ENCODE results near the gene GLTP. TPM values are rescaled to one million over a fixed set of nuclear protein-coding genes. Genes with fewer than 3 reads are reported as not detected.
A peak's percentile ranks its signal among the peaks of the same experiment; 100 is the strongest.

Gene GLTP
- total and polyA plus RNA-seq, 2 of the 13 experiments (the other 11 are each of a cell fraction or from before 2014, with no cell fraction given) = 10.7 to 12.9 TPM

GRCh38 chr12:109878749-109879148 lies 1.6 kb downstream of the GLTP start:
- H2AFZ ChIP-seq (ENCODE audit: low read length) = no peak overlapping the region

DNA sequence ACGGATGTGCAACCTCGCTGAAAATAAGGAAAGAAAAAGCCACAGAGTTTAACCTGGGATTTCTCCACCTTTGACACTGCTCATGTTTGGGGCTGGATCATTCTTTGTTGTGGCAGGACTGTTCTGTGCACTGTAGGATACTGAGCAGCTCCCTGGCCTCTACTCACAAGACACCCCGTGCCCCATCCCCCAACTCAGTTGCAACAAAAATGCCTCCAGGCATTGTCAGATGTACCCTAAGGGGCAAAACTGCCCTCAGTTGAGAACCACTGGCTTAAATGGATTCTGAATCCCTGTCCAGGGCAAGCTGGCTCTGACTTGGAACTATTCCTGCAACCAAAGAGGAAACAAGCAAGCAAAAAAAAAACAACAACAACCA lies 2.1 kb downstream of the GLTP start:
- intact Hi-C loops (cut with micrococcal nuclease; ENCODE audit: unreplicated experiment) = no loop called here
- POLR2A ChIA-PET = interaction anchor here (1.6 to 2.6 kb wide), 2 partner anchors 13 to 14 kb away, joined by 6 to 11 read pairs; no protein-coding TSS in a partner anchor
- in situ Hi-C loops (cut with HindIII; ENCODE audit: extremely low pct_ligation_motif_present, low pct_unique_long_range_greater_than_20kb) = no loop called here
- H3K79me2 ChIP-seq (ENCODE audit: insufficient read depth, low read length) = peaks cover 7% of the 10 kb centered on the region
- no peaks in the 10 kb centered on the region for H4K20me1 ChIP-seq (ENCODE audit: insufficient read depth, low read length)
- no peak overlapping the region for H2AFZ ChIP-seq (ENCODE audit: low read length)
- H3K9ac ChIP-seq (ENCODE audit: insufficient read depth, low read depth, low read length) = no peak overlapping the region
- H3K4me1 ChIP-seq (ENCODE audit: insufficient read depth, low read length) = peaks cover 64% of the 10 kb centered on the region
- BruUV-seq (replicated peaks) = TSS peak; percentile 49
- no peak for ATAC-seq
- WGBS (ENCODE audit: low lambda C conversion rate) = 80% methylated on average over 3 of the region's 3 CpGs
- no peak overlapping the region for H3K4me3 ChIP-seq (replicated peaks in 1 of 3; ENCODE audit: insufficient read depth in 1 of 3, low read depth in 2 of 3, low read length in 3 of 3)
- CTCF ChIA-PET (ENCODE audit: low intra/inter-chr PET ratio, low total read pairs) = no interaction called here
- no peak overlapping the region for H3K27ac ChIP-seq (ENCODE audit: extremely low read length, insufficient read depth, low read length)
- no peaks in the 10 kb centered on the region for H3K9me3 ChIP-seq (ENCODE audit: low read length)
- FAIRE-seq = no peak
- no peak for TF ChIP-seq ZSCAN29 (CRISPR knock-in tag; conservative IDR thresholded peaks at IDR 0.05)
- no peak for TF ChIP-seq POLR2G (IDR thresholded peaks at IDR 0.05; ENCODE audit: low read depth, low read length)
- no peak for TF ChIP-seq ZNF570 (CRISPR knock-in tag; IDR thresholded peaks at IDR 0.05; ENCODE audit: borderline replicate concordance)
- no peak for TF ChIP-seq PHF5A (CRISPR knock-in tag; IDR thresholded peaks at IDR 0.05; ENCODE audit: low read depth, unreplicated experiment)
- TF ChIP-seq ZNF737 (CRISPR knock-in tag; IDR thresholded peaks at IDR 0.05; ENCODE audit: borderline replicate concordance) = no peak
- no peak for TF ChIP-seq KDM4B (CRISPR knock-in tag; IDR thresholded peaks at IDR 0.05)
- TF ChIP-seq SMAD9 (CRISPR knock-in tag; IDR thresholded peaks at IDR 0.05) = no peak
- no peak for TF ChIP-seq MZF1 (CRISPR knock-in tag; IDR thresholded peaks at IDR 0.05; ENCODE audit: borderline replicate concordance)
- no peak for TF ChIP-seq ZNF747 (CRISPR knock-in tag; IDR thresholded peaks at IDR 0.05; ENCODE audit: borderline replicate concordance)
- TF ChIP-seq ZNF891 (CRISPR knock-in tag; IDR thresholded peaks at IDR 0.05) = no peak
- no peak for DNase-seq (ENCODE audit: low spot score)
- no peaks in the 10 kb centered on the region for H3K36me3 ChIP-seq (replicated peaks in 1 of 2; ENCODE audit: control insufficient read depth in 1 of 2, insufficient read depth in 2 of 2, low read length in 2 of 2)
- H3K4me2 ChIP-seq (ENCODE audit: low read depth, low read length) = peak overlapping the region; percentile 36; the same call in 1 of the 2 replicates
- H3K27me3 ChIP-seq (ENCODE audit: control insufficient read depth in 1 of 2, insufficient read depth in 2 of 2, low read length in 2 of 2) = peaks cover 0 to 9% of the 10 kb centered on the region in 2 experiments; a peak in 2 of 5 replicates

More at GRCh38 chr12:109878749-109879148, 1.6 kb downstream of the GLTP start:
- H3K79me2 ChIP-seq (ENCODE audit: insufficient read depth, low read length) = peaks cover 7% of the 10 kb centered on the region
- in situ Hi-C loops (cut with HindIII; ENCODE audit: extremely low pct_ligation_motif_present, low pct_unique_long_range_greater_than_20kb) (no loop called here), intact Hi-C loops (cut with micrococcal nuclease; ENCODE audit: unreplicated experiment) (no loop called here)
- no peak for ATAC-seq
- no peak overlapping the region for H3K27ac ChIP-seq (ENCODE audit: extremely low read length, insufficient read depth, low read length)
- peaks cover 0 to 9% of the 10 kb centered on the region in 2 experiments; a peak in 2 of 5 replicates for H3K27me3 ChIP-seq (ENCODE audit: control insufficient read depth in 1 of 2, insufficient read depth in 2 of 2, low read length in 2 of 2)
- H3K9ac ChIP-seq (ENCODE audit: insufficient read depth, low read depth, low read length) = no peak overlapping the region
- CTCF ChIA-PET (ENCODE audit: low intra/inter-chr PET ratio, low total read pairs) = interaction anchor here (2.3 kb wide), 1 partner anchor 26 kb away, joined by 32 read pairs; no protein-coding TSS in a partner anchor
- TF ChIP-seq ZNF850 (CRISPR knock-in tag; conservative IDR thresholded peaks at IDR 0.05) (no peak), NFKBIZ (CRISPR knock-in tag; IDR thresholded peaks at IDR 0.05) (no peak), ZNF180 (CRISPR knock-in tag; IDR thresholded peaks at IDR 0.05; ENCODE audit: borderline replicate concordance, low read depth) (no peak), BHLHE40 (IDR thresholded peaks at IDR 0.05; ENCODE audit: low read length) (no peak), NRL (CRISPR knock-in tag; IDR thresholded peaks at IDR 0.05; ENCODE audit: borderline replicate concordance) (no peak), ARNT (IDR thresholded peaks at IDR 0.05) (no peak), ZMYM3 (CRISPR knock-in tag; IDR thresholded peaks at IDR 0.05) (0 out of 2 replicates have a peak, but pooled peaks have one; percentile 11), HOXA7 (CRISPR knock-in tag; IDR thresholded peaks at IDR 0.05) (no peak), ZNF629 (CRISPR knock-in tag; conservative IDR thresholded peaks at IDR 0.05) (peak; percentile 72), CREM (IDR thresholded peaks at IDR 0.05) (no peak), CREM (CRISPR knock-in tag; IDR thresholded peaks at IDR 0.05) (no peak), POGZ (CRISPR knock-in tag; IDR thresholded peaks at IDR 0.05) (no peak)
- H3K36me3 ChIP-seq (replicated peaks in 1 of 2; ENCODE audit: control insufficient read depth in 1 of 2, insufficient read depth in 2 of 2, low read length in 2 of 2) = no peaks in the 10 kb centered on the region
- H3K4me3 ChIP-seq (replicated peaks in 1 of 3; ENCODE audit: insufficient read depth in 1 of 3, low read depth in 2 of 3, low read length in 3 of 3) = peak overlapping the region; percentile 70 to 92 (median 80); a peak in 5 of 6 replicates
- no peaks in the 10 kb centered on the region for H4K20me1 ChIP-seq (ENCODE audit: insufficient read depth, low read length)
- H3K4me1 ChIP-seq (ENCODE audit: insufficient read depth, low read length) = peaks cover 64% of the 10 kb centered on the region
- FAIRE-seq = no peak
- DNase-seq (ENCODE audit: low spot score) = no peak
- H3K9me3 ChIP-seq (ENCODE audit: low read length) = no peaks in the 10 kb centered on the region
- POLR2A ChIA-PET = interaction anchor here (1.6 kb wide), 1 partner anchor 14 kb away, joined by 6 read pairs; no protein-coding TSS in a partner anchor
- BruUV-seq (replicated peaks) = no TSS peak
- WGBS (ENCODE audit: low lambda C conversion rate) = 81% methylated on average over 7 of the region's 7 CpGs
- H3K4me2 ChIP-seq (ENCODE audit: low read depth, low read length) = peak overlapping the region; percentile 98
